Measurements from ENCODE around the gene VPS13D.

The VPS13D gene

GRCh38 chr1:12204754-12205658 lies 24.8 kb upstream of the VPS13D start:
- no peak for DNase-seq (ENCODE audit: low spot score)
- TF ChIP-seq CTCF (IDR thresholded peaks at IDR 0.05; ENCODE audit: borderline replicate concordance, control extremely low read depth, extremely low read depth, insufficient read depth, missing control alignments), result no peak
- in situ Hi-C loops (cut with MboI; ENCODE audit: low sequenced_read_pairs, unreplicated experiment), result loop anchor here (5.0 kb wide), 1 partner anchor 78 kb away; no protein-coding TSS in a partner anchor

GRCh38 chr1:12206238-12206637 lies 23.6 kb upstream of the VPS13D start:
- in situ Hi-C loops (cut with MboI; ENCODE audit: low sequenced_read_pairs, unreplicated experiment), result no loop called here
- TF ChIP-seq CTCF (IDR thresholded peaks at IDR 0.05; ENCODE audit: borderline replicate concordance, control extremely low read depth, extremely low read depth, insufficient read depth, missing control alignments), result no peak
- no peak for DNase-seq (ENCODE audit: low spot score)

DNA sequence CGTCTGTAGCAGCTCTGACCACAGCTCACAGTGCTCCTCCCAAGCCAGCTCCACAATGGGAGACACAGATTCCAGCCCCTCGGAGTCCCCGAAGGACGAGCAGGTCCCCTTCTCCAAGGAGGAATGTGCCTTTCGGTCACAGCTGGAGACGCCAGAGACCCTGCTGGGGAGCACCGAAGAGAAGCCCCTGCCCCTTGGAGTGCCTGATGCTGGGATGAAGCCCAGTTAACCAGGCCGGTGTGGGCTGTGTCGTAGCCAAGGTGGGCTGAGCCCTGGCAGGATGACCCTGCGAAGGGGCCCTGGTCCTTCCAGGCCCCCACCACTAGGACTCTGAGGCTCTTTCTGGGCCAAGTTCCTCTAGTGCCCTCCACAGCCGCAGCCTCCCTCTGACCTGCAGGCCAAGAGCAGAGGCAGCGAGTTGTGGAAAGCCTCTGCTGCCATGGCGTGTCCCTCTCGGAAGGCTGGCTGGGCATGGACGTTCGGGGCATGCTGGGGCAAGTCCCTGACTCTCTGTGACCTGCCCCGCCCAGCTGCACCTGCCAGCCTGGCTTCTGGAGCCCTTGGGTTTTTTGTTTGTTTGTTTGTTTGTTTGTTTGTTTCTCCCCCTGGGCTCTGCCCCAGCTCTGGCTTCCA lies 22.9 kb upstream of the VPS13D start:
- TF ChIP-seq CTCF (IDR thresholded peaks at IDR 0.05; ENCODE audit: borderline replicate concordance, control extremely low read depth, extremely low read depth, insufficient read depth, missing control alignments), result no peak
- no peak for DNase-seq (ENCODE audit: low spot score)
- in situ Hi-C loops (cut with MboI; ENCODE audit: low sequenced_read_pairs, unreplicated experiment), result no loop called here

DNA sequence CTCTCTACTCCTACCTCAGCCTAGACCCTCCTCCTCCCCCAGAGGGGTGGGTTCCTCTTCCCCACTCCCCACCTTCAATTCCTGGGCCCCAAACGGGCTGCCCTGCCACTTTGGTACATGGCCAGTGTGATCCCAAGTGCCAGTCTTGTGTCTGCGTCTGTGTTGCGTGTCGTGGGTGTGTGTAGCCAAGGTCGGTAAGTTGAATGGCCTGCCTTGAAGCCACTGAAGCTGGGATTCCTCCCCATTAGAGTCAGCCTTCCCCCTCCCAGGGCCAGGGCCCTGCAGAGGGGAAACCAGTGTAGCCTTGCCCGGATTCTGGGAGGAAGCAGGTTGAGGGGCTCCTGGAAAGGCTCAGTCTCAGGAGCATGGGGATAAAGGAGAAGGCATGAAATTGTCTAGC lies 21.6 kb upstream of the VPS13D start:
- no peak for TF ChIP-seq CTCF (IDR thresholded peaks at IDR 0.05; ENCODE audit: borderline replicate concordance, control extremely low read depth, extremely low read depth, insufficient read depth, missing control alignments)
- in situ Hi-C loops (cut with MboI; ENCODE audit: low sequenced_read_pairs, unreplicated experiment), result no loop called here
- DNase-seq (ENCODE audit: low spot score), result no peak

GRCh38 chr1:12208764-12209494 lies 20.9 kb upstream of the VPS13D start:
- peak; percentile 83 for TF ChIP-seq CTCF (IDR thresholded peaks at IDR 0.05; ENCODE audit: borderline replicate concordance, control extremely low read depth, extremely low read depth, insufficient read depth, missing control alignments)
- in situ Hi-C loops (cut with MboI; ENCODE audit: low sequenced_read_pairs, unreplicated experiment), result no loop called here
- DNase-seq (ENCODE audit: low spot score), result peak; percentile 86

DNA sequence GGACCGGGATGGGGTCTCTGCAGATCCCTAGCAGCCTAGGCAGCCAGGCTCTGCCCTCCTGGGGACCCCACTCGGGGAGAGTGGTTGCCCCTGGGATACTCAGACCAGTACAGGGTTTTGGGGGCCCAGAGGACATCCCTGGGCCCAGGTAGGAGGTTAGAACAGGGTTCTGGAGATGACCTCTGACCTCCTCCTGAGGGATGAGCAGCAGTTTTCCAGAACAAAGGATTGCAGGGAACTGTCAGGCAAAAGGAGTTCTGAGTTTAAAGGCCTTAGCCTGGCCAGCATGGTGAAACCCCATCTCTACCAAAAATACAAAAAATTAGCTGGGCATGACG lies 20.4 kb upstream of the VPS13D start:
- TF ChIP-seq CTCF (IDR thresholded peaks at IDR 0.05; ENCODE audit: borderline replicate concordance, control extremely low read depth, extremely low read depth, insufficient read depth, missing control alignments), result no peak
- no peak for DNase-seq (ENCODE audit: low spot score)
- in situ Hi-C loops (cut with MboI; ENCODE audit: low sequenced_read_pairs, unreplicated experiment), result no loop called here

Data from GM13976 (cell line).